Measurements from ENCODE around the gene CHCHD6. TPM values are rescaled to one million over a fixed set of nuclear protein-coding genes. Genes with fewer than 3 reads are reported as not detected.

The CHCHD6 gene
- total and polyA plus RNA-seq, 4 donors = 2.0 to 5.1 (median 3.9) TPM

DNA sequence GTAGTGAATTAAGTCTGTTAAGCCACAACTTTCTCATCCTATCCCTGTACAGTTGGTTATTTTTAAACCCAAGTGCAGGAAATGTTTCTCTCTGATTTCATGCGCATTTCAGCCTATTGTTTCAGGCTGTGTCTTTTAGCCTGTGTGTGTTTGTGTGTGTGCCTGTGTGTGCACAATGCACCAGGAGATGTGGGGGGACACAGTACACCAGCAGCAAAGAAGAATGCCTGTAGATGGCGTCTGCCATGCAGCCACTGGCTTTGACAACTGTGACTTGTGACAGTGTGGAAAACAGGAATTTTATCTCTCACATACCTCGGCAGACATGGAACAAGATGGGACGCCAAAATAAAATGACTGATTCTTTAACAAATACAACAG, 235.3 kb downstream of the CHCHD6 start:
- Histone ChIP-seq H3K27me3 (ENCODE audit: control insufficient read depth in 4 of 4, insufficient read depth in 4 of 4, low read length in 3 of 4) (no peaks in the 10 kb centered on the region), H3K4me1 (ENCODE audit: control insufficient read depth in 4 of 4, insufficient read depth in 4 of 4, low read length in 3 of 4) (no peaks in the 10 kb centered on the region), H3K9ac (ENCODE audit: low read depth in 1 of 2, low read length in 2 of 2) (no peak overlapping the region), H3K9me3 (ENCODE audit: control insufficient read depth in 4 of 4, low read length in 3 of 4) (no peaks in the 10 kb centered on the region), H3K27ac (ENCODE audit: low read depth in 1 of 2, low read length in 2 of 2) (no peak overlapping the region), H3K4me3 (ENCODE audit: low read depth in 1 of 3, low read length in 3 of 3) (no peak overlapping the region), H3K36me3 (ENCODE audit: control insufficient read depth in 4 of 4, insufficient read depth in 3 of 4, low read depth in 1 of 4, low read length in 3 of 4) (no peaks in the 10 kb centered on the region)
- 76% methylated on average over 4 of the region's 4 CpGs for WGBS
- DNase-seq (ENCODE audit: low spot score) = no peak
- TF ChIP-seq, protein P1, sequence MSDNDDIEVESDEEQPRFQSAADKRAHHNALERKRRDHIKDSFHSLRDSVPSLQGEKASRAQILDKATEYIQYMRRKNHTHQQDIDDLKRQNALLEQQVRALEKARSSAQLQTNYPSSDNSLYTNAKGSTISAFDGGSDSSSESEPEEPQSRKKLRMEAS (IDR thresholded peaks at IDR 0.05) = no peak
- peak in 1 of 2 donors; percentile 52 for TF ChIP-seq RAD21 (IDR thresholded peaks at IDR 0.05)

DNA sequence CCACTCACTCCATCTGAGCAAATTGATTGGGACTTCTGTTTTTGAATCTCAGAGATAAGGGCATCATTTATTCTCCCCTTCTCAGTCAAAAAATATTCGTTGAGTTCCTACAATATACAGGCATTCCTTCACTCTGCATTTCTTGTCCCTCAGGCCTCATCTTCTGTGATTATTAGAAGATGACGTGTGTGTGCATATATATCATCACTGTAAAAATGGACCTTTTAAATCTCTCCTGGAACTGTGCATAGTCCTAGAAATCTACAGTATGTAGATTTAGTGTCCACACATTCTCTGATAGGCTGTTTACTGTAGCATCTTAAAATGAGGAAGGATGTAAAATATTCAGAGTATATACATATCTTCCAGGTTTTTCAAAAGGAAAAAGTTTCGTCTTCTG, 235.7 kb downstream of the CHCHD6 start:
- Histone ChIP-seq H3K36me3 (ENCODE audit: control insufficient read depth in 4 of 4, insufficient read depth in 3 of 4, low read depth in 1 of 4, low read length in 3 of 4) (no peaks in the 10 kb centered on the region), H3K9ac (ENCODE audit: low read depth in 1 of 2, low read length in 2 of 2) (no peak overlapping the region), H3K27me3 (ENCODE audit: control insufficient read depth in 4 of 4, insufficient read depth in 4 of 4, low read length in 3 of 4) (no peaks in the 10 kb centered on the region), H3K27ac (ENCODE audit: low read depth in 1 of 2, low read length in 2 of 2) (no peak overlapping the region), H3K9me3 (ENCODE audit: control insufficient read depth in 4 of 4, low read length in 3 of 4) (no peaks in the 10 kb centered on the region), H3K4me1 (ENCODE audit: control insufficient read depth in 4 of 4, insufficient read depth in 4 of 4, low read length in 3 of 4) (no peaks in the 10 kb centered on the region), H3K4me3 (ENCODE audit: low read depth in 1 of 3, low read length in 3 of 3) (no peak overlapping the region)
- TF ChIP-seq RXRA (IDR thresholded peaks at IDR 0.05) (no peak), EGR1 (IDR thresholded peaks at IDR 0.05; ENCODE audit: low read depth in 2 of 2) (no peak)
- DNase-seq (ENCODE audit: low spot score) = no peak
- WGBS = 88% methylated on average over 3 of the region's 3 CpGs

DNA sequence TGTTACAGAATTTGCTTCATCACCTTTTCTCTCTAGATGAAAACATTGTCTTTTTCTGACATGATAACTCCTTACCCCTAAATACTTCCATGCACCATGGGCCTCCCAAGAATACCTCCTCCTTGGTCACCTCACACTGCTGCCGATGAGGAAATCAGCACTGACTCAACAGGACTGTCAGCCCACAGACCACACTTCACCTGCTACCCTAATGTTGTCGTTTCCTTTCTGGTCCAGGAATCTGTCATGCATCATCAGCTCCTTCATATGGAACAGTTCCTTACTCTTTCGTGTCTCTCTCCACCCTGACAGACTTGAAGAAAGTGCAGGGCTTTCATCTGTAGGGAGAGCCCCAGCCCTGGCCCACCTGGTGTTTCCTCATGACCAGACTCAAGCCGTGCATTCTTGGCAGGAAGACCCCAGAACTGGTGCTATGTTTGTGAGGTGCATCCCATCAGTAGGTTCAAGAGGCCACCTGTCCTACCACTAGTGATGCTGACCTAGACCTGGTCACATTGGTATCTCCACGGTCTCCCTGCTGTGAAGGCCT, 237.8 kb downstream of the CHCHD6 start:
- DNase-seq (ENCODE audit: low spot score) = no peak
- Histone ChIP-seq H3K36me3 (ENCODE audit: control insufficient read depth in 4 of 4, insufficient read depth in 3 of 4, low read depth in 1 of 4, low read length in 3 of 4) (no peaks in the 10 kb centered on the region), H3K9me3 (ENCODE audit: control insufficient read depth in 4 of 4, low read length in 3 of 4) (no peaks in the 10 kb centered on the region), H3K27ac (ENCODE audit: low read depth in 1 of 2, low read length in 2 of 2) (no peak overlapping the region), H3K9ac (ENCODE audit: low read depth in 1 of 2, low read length in 2 of 2) (no peak overlapping the region), H3K4me3 (ENCODE audit: low read depth in 1 of 3, low read length in 3 of 3) (no peak overlapping the region), H3K27me3 (ENCODE audit: control insufficient read depth in 4 of 4, insufficient read depth in 4 of 4, low read length in 3 of 4) (no peaks in the 10 kb centered on the region), H3K4me1 (ENCODE audit: control insufficient read depth in 4 of 4, insufficient read depth in 4 of 4, low read length in 3 of 4) (no peaks in the 10 kb centered on the region)
- 93% methylated on average over 5 of the region's 5 CpGs for WGBS
- TF ChIP-seq YY1 (IDR thresholded peaks at IDR 0.05) (no peak), FOXA1 (IDR thresholded peaks at IDR 0.05) (no peak), JUND (IDR thresholded peaks at IDR 0.05) (no peak), SP1 (IDR thresholded peaks at IDR 0.05) (no peak), FOXA2 (IDR thresholded peaks at IDR 0.05) (no peak), EGR1 (IDR thresholded peaks at IDR 0.05; ENCODE audit: low read depth in 2 of 2) (no peak), TAF1 (conservative IDR thresholded peaks at IDR 0.05) (no peak), RAD21 (IDR thresholded peaks at IDR 0.05) (no peak), GABPA (IDR thresholded peaks at IDR 0.05 in 1 of 2, conservative IDR thresholded peaks at IDR 0.05 in 1 of 2) (no peak), HNF4A (conservative IDR thresholded peaks at IDR 0.05) (no peak), RXRA (IDR thresholded peaks at IDR 0.05) (no peak), HNF4G (IDR thresholded peaks at IDR 0.05) (no peak), NR2F2 (IDR thresholded peaks at IDR 0.05) (no peak)
- TF ChIP-seq, protein P2, sequence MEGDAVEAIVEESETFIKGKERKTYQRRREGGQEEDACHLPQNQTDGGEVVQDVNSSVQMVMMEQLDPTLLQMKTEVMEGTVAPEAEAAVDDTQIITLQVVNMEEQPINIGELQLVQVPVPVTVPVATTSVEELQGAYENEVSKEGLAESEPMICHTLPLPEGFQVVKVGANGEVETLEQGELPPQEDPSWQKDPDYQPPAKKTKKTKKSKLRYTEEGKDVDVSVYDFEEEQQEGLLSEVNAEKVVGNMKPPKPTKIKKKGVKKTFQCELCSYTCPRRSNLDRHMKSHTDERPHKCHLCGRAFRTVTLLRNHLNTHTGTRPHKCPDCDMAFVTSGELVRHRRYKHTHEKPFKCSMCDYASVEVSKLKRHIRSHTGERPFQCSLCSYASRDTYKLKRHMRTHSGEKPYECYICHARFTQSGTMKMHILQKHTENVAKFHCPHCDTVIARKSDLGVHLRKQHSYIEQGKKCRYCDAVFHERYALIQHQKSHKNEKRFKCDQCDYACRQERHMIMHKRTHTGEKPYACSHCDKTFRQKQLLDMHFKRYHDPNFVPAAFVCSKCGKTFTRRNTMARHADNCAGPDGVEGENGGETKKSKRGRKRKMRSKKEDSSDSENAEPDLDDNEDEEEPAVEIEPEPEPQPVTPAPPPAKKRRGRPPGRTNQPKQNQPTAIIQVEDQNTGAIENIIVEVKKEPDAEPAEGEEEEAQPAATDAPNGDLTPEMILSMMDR (IDR thresholded peaks at IDR 0.05; ENCODE audit: low read depth, low read length, missing input control) = no peak
- TF ChIP-seq, protein P3, sequence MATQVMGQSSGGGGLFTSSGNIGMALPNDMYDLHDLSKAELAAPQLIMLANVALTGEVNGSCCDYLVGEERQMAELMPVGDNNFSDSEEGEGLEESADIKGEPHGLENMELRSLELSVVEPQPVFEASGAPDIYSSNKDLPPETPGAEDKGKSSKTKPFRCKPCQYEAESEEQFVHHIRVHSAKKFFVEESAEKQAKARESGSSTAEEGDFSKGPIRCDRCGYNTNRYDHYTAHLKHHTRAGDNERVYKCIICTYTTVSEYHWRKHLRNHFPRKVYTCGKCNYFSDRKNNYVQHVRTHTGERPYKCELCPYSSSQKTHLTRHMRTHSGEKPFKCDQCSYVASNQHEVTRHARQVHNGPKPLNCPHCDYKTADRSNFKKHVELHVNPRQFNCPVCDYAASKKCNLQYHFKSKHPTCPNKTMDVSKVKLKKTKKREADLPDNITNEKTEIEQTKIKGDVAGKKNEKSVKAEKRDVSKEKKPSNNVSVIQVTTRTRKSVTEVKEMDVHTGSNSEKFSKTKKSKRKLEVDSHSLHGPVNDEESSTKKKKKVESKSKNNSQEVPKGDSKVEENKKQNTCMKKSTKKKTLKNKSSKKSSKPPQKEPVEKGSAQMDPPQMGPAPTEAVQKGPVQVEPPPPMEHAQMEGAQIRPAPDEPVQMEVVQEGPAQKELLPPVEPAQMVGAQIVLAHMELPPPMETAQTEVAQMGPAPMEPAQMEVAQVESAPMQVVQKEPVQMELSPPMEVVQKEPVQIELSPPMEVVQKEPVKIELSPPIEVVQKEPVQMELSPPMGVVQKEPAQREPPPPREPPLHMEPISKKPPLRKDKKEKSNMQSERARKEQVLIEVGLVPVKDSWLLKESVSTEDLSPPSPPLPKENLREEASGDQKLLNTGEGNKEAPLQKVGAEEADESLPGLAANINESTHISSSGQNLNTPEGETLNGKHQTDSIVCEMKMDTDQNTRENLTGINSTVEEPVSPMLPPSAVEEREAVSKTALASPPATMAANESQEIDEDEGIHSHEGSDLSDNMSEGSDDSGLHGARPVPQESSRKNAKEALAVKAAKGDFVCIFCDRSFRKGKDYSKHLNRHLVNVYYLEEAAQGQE (IDR thresholded peaks at IDR 0.05) = no peak
- TF ChIP-seq, protein P4, sequence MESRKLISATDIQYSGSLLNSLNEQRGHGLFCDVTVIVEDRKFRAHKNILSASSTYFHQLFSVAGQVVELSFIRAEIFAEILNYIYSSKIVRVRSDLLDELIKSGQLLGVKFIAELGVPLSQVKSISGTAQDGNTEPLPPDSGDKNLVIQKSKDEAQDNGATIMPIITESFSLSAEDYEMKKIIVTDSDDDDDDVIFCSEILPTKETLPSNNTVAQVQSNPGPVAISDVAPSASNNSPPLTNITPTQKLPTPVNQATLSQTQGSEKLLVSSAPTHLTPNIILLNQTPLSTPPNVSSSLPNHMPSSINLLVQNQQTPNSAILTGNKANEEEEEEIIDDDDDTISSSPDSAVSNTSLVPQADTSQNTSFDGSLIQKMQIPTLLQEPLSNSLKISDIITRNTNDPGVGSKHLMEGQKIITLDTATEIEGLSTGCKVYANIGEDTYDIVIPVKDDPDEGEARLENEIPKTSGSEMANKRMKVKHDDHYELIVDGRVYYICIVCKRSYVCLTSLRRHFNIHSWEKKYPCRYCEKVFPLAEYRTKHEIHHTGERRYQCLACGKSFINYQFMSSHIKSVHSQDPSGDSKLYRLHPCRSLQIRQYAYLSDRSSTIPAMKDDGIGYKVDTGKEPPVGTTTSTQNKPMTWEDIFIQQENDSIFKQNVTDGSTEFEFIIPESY (IDR thresholded peaks at IDR 0.05) = no peak
- TF ChIP-seq, protein P5, sequence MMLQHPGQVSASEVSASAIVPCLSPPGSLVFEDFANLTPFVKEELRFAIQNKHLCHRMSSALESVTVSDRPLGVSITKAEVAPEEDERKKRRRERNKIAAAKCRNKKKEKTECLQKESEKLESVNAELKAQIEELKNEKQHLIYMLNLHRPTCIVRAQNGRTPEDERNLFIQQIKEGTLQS (IDR thresholded peaks at IDR 0.05) = no peak
- TF ChIP-seq, protein P1 (IDR thresholded peaks at IDR 0.05) = no peak

All from liver (tissue), 9 donors.